Left ventricle myocardium inferior (tissue), 1 donor: ENCODE data around the gene CLEC16A. TPM values are rescaled to one million over a fixed set of nuclear protein-coding genes. Genes with fewer than 3 reads are reported as not detected.
"Not testable (repeated sequence)": the region's sequence is repeated elsewhere in the genome, so short reads cannot be mapped to it uniquely, and the experiment has no call there.

Experiments
- DNase-seq: peaks from one replicate; pipeline ENCODE4 v3.0.0-alpha.2; 2020
- H3K27ac ChIP-seq: fragments of 200-600 bp; replicated peaks from 2 replicates; pipeline ENCODE4 v1.8.0; 2021
- H3K27me3 ChIP-seq: fragments of 200-600 bp; 2 replicates; pipeline ENCODE4 v1.8.0; 2021; ENCODE audit warnings: low read depth
- H3K36me3 ChIP-seq: fragments of 200-600 bp; 2 replicates; pipeline ENCODE4 v1.8.0; 2021
- H3K4me1 ChIP-seq: fragments of 200-600 bp; 2 replicates; pipeline ENCODE4 v1.8.0; 2021
- H3K4me3 ChIP-seq: fragments of 200-600 bp; 2 replicates; pipeline ENCODE4 v1.8.0; 2021; ENCODE audit warnings: mild to moderate bottlenecking, moderate library complexity
- H3K9me3 ChIP-seq: fragments of 200-600 bp; replicated peaks from 2 replicates; pipeline ENCODE4 v1.8.0; 2021
- CTCF ChIP-seq: fragments of 200-600 bp; IDR thresholded peaks from 2 replicates; pipeline ENCODE4 v1.8.0; 2021; ENCODE audit warnings: antibody characterized with exemption, mild to moderate bottlenecking, borderline replicate concordance
- intact Hi-C: fragments of 100-400 bp; cut with micrococcal nuclease; formaldehyde crosslinking; loops from one replicate; pipeline ENCODE4 v1.11.0; 2022
- total RNA-seq: library from RNA; stranded (reverse); fragmentation: NEBNext Ultra II Directional; extraction: Animal tissue kit (Norgen Biotek cat#: 25700); gene quantifications from one replicate; pipeline ENCODE4 v1.2.1, GENCODE V29; 2021
- donor health status: DM: no; HTN: yes; CAD: no; lungs with severe emphysema.

CLEC16A gene
- total RNA-seq, 1 donor from 2014 or later: 24.6 TPM

- Histone ChIP-seq H3K36me3 (peaks cover 34% of the 10 kb centered on the region), H3K27ac (peak overlapping the region; percentile 89), H3K4me3 (peak overlapping the region; percentile 5), H3K4me1 (peaks cover 67% of the 10 kb centered on the region), H3K9me3 (peaks cover 6% of the 10 kb centered on the region), H3K27me3 (no peaks in the 10 kb centered on the region)
- peak; percentile 86 for DNase-seq
- intact Hi-C loops: no loop called here
- TF ChIP-seq CTCF: peak; percentile 9
Observed at GRCh38 chr16:10922328-10923145, 21.8 kb upstream of the CLEC16A start.

- H3K4me3 ChIP-seq: no peak overlapping the region
Observed at GRCh38 chr16:10923146-10923649, 21.2 kb upstream of the CLEC16A start.

GRCh38 chr16:10923650-10924214, 20.6 kb upstream of the CLEC16A start:
- intact Hi-C loops: no loop called here
- no peaks in the 10 kb centered on the region for H3K27me3 ChIP-seq
- peaks cover 55% of the 10 kb centered on the region for H3K4me1 ChIP-seq
- DNase-seq: peak; percentile 83
- no peak overlapping the region for H3K4me3 ChIP-seq
- H3K36me3 ChIP-seq: peaks cover 46% of the 10 kb centered on the region
- H3K9me3 ChIP-seq: peaks cover 6% of the 10 kb centered on the region
- TF ChIP-seq CTCF: no peak
- peak overlapping the region; percentile 89 for H3K27ac ChIP-seq

More at GRCh38 chr16:10923146-10923649, 21.2 kb upstream of the CLEC16A start:
- Histone ChIP-seq H3K36me3 (peaks cover 41% of the 10 kb centered on the region), H3K27ac (peak overlapping the region; percentile 89), H3K9me3 (peaks cover 6% of the 10 kb centered on the region), H3K4me1 (peaks cover 60% of the 10 kb centered on the region), H3K27me3 (no peaks in the 10 kb centered on the region)
- DNase-seq: no peak
- no peak for TF ChIP-seq CTCF
- intact Hi-C loops: no loop called here

GRCh38 chr16:10925285-10925684, 19.1 kb upstream of the CLEC16A start:
- H3K4me3 ChIP-seq, H3K9me3 ChIP-seq, DNase-seq, H3K27me3 ChIP-seq, intact Hi-C loops: not testable (repeated sequence)
- Histone ChIP-seq H3K36me3 (peaks cover 53% of the 10 kb centered on the region), H3K27ac (peak overlapping the region; percentile 89), H3K4me1 (peaks cover 62% of the 10 kb centered on the region)

- no peak for DNase-seq
- H3K27ac ChIP-seq: no peak overlapping the region
- H3K36me3 ChIP-seq: peaks cover 53% of the 10 kb centered on the region
- TF ChIP-seq CTCF: no peak
- no peaks in the 10 kb centered on the region for H3K27me3 ChIP-seq
- H3K4me3 ChIP-seq: no peak overlapping the region
- H3K4me1 ChIP-seq: peaks cover 62% of the 10 kb centered on the region
- intact Hi-C loops: no loop called here
- peaks cover 6% of the 10 kb centered on the region for H3K9me3 ChIP-seq
Observed at GRCh38 chr16:10926094-10926493, 18.3 kb upstream of the CLEC16A start.

- Histone ChIP-seq H3K36me3 (peaks cover 53% of the 10 kb centered on the region), H3K9me3 (peaks cover 6% of the 10 kb centered on the region), H3K27me3 (no peaks in the 10 kb centered on the region), H3K4me3 (no peak overlapping the region), H3K4me1 (peaks cover 62% of the 10 kb centered on the region), H3K27ac (no peak overlapping the region)
- no peak for DNase-seq
- intact Hi-C loops: no loop called here
- TF ChIP-seq CTCF: no peak
Observed at GRCh38 chr16:10926867-10927266, 17.5 kb upstream of the CLEC16A start.
